Spinal cord (tissue), 10 donors: ENCODE data around the gene RECQL5. TPM values are rescaled to one million over a fixed set of nuclear protein-coding genes. Genes with fewer than 3 reads are reported as not detected.

Experiments used
- DNase-seq, 6 donors: peaks; one replicate each; pipeline versions ENCODE4 v3.0.0 to v3.0.0-alpha.2; 2013 to 2015; ENCODE audit warnings: low spot score in 6 of 6, low read depth in 4 of 6
- H3K27ac ChIP-seq: one replicate; pipeline ENCODE4 v1.5.1; 2013; ENCODE audit warnings: low read depth, low read length, control low read depth
- H3K27me3 ChIP-seq: one replicate; pipeline ENCODE4 v1.6.1; 2013; ENCODE audit warnings: low read length; ENCODE audit not compliant: control insufficient read depth, insufficient read depth
- H3K36me3 ChIP-seq: one replicate; pipeline ENCODE4 v1.6.1; 2013; ENCODE audit warnings: low read length; ENCODE audit not compliant: control insufficient read depth, insufficient read depth
- H3K4me1 ChIP-seq: one replicate; pipeline ENCODE4 v1.6.1; 2013; ENCODE audit warnings: low read length; ENCODE audit not compliant: control insufficient read depth, insufficient read depth
- H3K4me3 ChIP-seq: one replicate; pipeline ENCODE4 v1.5.1; 2013; ENCODE audit warnings: low read depth, low read length, control low read depth
- H3K9me3 ChIP-seq: one replicate; pipeline ENCODE4 v1.6.1; 2013; ENCODE audit warnings: low read length; ENCODE audit not compliant: control insufficient read depth, insufficient read depth
- WGBS: methylation state at CpG from one replicate; pipeline ENCODE4 v1.1.5; 2013; ENCODE audit warnings: missing lambda C conversion rate; ENCODE audit not compliant: insufficient coverage; 5-methylcytosine and 5-hydroxymethylcytosine counted together
- polyA plus RNA-seq, 2 donors: library from polyadenylated mRNA; unstranded; fragments of 120-200 nt; gene quantifications; one replicate each; pipeline ENCODE4 v1.2.1, GENCODE V29; 2013; ENCODE audit not compliant: insufficient read length in 2 of 2
- total RNA-seq, 2 donors: library from RNA; depleted of rRNA in 1 of 2; stranded (reverse); fragments of 120-200 nt in 1 of 2; fragments of >200 nt in 1 of 2; gene quantifications; one replicate each; pipeline versions ENCODE4 v1.2.3 to v1.2.4, GENCODE V29; 2013 to 2014
- donor health status: healthy.

RECQL5 gene
- total and polyA plus RNA-seq, 4 donors: 10.2 to 36.5 (median 28.7) TPM

- no peaks in the 10 kb centered on the region for H3K4me1 ChIP-seq
- H3K27me3 ChIP-seq: no peaks in the 10 kb centered on the region
- H3K27ac ChIP-seq: no peak overlapping the region
- no peaks in the 10 kb centered on the region for H3K9me3 ChIP-seq
- DNase-seq: no peak
- H3K4me3 ChIP-seq: no peak overlapping the region
- WGBS: 93% methylated on average over 9 of the region's 12 CpGs
- H3K36me3 ChIP-seq: peaks cover 14% of the 10 kb centered on the region
Observed at GRCh38 chr17:75604034-75604695, 62.8 kb downstream of the RECQL5 start.

- H3K27ac ChIP-seq: no peak overlapping the region
- 84% methylated on average over 8 of the region's 9 CpGs for WGBS
Observed at GRCh38 chr17:75603123-75603522, 63.8 kb downstream of the RECQL5 start.

GRCh38 chr17:75602644-75603043 is 64.3 kb downstream of the RECQL5 start:
- Histone ChIP-seq H3K4me1 (no peaks in the 10 kb centered on the region), H3K36me3 (peaks cover 14% of the 10 kb centered on the region), H3K27me3 (no peaks in the 10 kb centered on the region), H3K9me3 (no peaks in the 10 kb centered on the region), H3K27ac (no peak overlapping the region), H3K4me3 (no peak overlapping the region)
- 89% methylated on average over 12 of the region's 12 CpGs for WGBS
- DNase-seq: no peak

More at GRCh38 chr17:75603123-75603522, 63.8 kb downstream of the RECQL5 start:
- H3K36me3 ChIP-seq: peaks cover 14% of the 10 kb centered on the region
- H3K9me3 ChIP-seq: no peaks in the 10 kb centered on the region
- no peaks in the 10 kb centered on the region for H3K27me3 ChIP-seq
- DNase-seq: no peak
- H3K4me1 ChIP-seq: no peaks in the 10 kb centered on the region
- H3K4me3 ChIP-seq: no peak overlapping the region

- 51% methylated on average over 18 of the region's 28 CpGs for WGBS
- DNase-seq: no peak
- H3K4me3 ChIP-seq: no peak overlapping the region
- no peaks in the 10 kb centered on the region for H3K27me3 ChIP-seq
- no peaks in the 10 kb centered on the region for H3K4me1 ChIP-seq
- no peak overlapping the region for H3K27ac ChIP-seq
- H3K9me3 ChIP-seq: no peaks in the 10 kb centered on the region
- H3K36me3 ChIP-seq: peaks cover 13% of the 10 kb centered on the region
Observed at GRCh38 chr17:75601057-75601987, 65.6 kb downstream of the RECQL5 start.

GRCh38 chr17:75596320-75597087 is 70.5 kb downstream of the RECQL5 start:
- 86% methylated on average over 16 of the region's 17 CpGs for WGBS
- H3K36me3 ChIP-seq: peaks cover 18% of the 10 kb centered on the region
- no peak for DNase-seq
- no peaks in the 10 kb centered on the region for H3K27me3 ChIP-seq
- no peaks in the 10 kb centered on the region for H3K4me1 ChIP-seq
- H3K27ac ChIP-seq: no peak overlapping the region
- no peak overlapping the region for H3K4me3 ChIP-seq
- no peaks in the 10 kb centered on the region for H3K9me3 ChIP-seq

GRCh38 chr17:75595920-75596313 is 71.0 kb downstream of the RECQL5 start:
- Histone ChIP-seq H3K9me3 (no peaks in the 10 kb centered on the region), H3K4me1 (no peaks in the 10 kb centered on the region), H3K4me3 (no peak overlapping the region), H3K27ac (no peak overlapping the region), H3K27me3 (no peaks in the 10 kb centered on the region), H3K36me3 (peaks cover 21% of the 10 kb centered on the region)
- WGBS: 74% methylated on average over 6 of the region's 6 CpGs
- DNase-seq: no peak

- DNase-seq: no peak
- Histone ChIP-seq H3K27ac (no peak overlapping the region), H3K27me3 (no peaks in the 10 kb centered on the region), H3K36me3 (peaks cover 26% of the 10 kb centered on the region), H3K9me3 (no peaks in the 10 kb centered on the region), H3K4me1 (peaks cover 4% of the 10 kb centered on the region), H3K4me3 (no peak overlapping the region)
- 75% methylated on average over 11 of the region's 13 CpGs for WGBS
Observed at GRCh38 chr17:75595284-75595919, 71.6 kb downstream of the RECQL5 start.

- WGBS: 74% methylated on average over 27 of the region's 28 CpGs
- H3K36me3 ChIP-seq: peaks cover 29% of the 10 kb centered on the region
- no peak overlapping the region for H3K27ac ChIP-seq
- peaks cover 12% of the 10 kb centered on the region for H3K4me1 ChIP-seq
- H3K4me3 ChIP-seq: no peak overlapping the region
- no peaks in the 10 kb centered on the region for H3K27me3 ChIP-seq
- DNase-seq: no peak
- H3K9me3 ChIP-seq: no peaks in the 10 kb centered on the region
Observed at GRCh38 chr17:75594499-75595283, 72.3 kb downstream of the RECQL5 start.
